GM23338 (cell line): ENCODE measurements around the gene DAB1. TPM values are rescaled to one million over a fixed set of nuclear protein-coding genes. Genes with fewer than 3 reads are reported as not detected.

ENCODE experiments used
- ATAC-seq: fragments of 200-7000 bp; cut with Tn5 transposase; 3 replicates; pipeline ENCODE4 v1.9.1; 2020
- DNase-seq: peaks from one replicate; pipeline ENCODE4 v3.0.0-alpha.2; 2015; ENCODE audit warnings: low spot score
- H2AFZ ChIP-seq: fragments of 200-600 bp; sonication (generic); 2 replicates; pipeline ENCODE4 v1.8.0; 2016; ENCODE audit warnings: antibody characterized with exemption, mild to moderate bottlenecking, moderate library complexity
- H3F3A ChIP-seq: fragments of 200-600 bp; sonication (generic); replicated peaks from 2 replicates; pipeline ENCODE4 v1.8.0; 2017; ENCODE audit warnings: antibody characterized with exemption, mixed run types, low read depth
- H3K27ac ChIP-seq: fragments of 200-600 bp; sonication (generic); 2 replicates; pipeline ENCODE4 v1.6.1; 2016; ENCODE audit warnings: low read depth
- H3K27me3 ChIP-seq: fragments of 200-600 bp; sonication (generic); 2 replicates; pipeline ENCODE4 v1.8.0; 2016; ENCODE audit warnings: mild to moderate bottlenecking, mixed run types, moderate library complexity; ENCODE audit not compliant: insufficient read depth
- H3K36me3 ChIP-seq: fragments of 200-600 bp; sonication (generic); 2 replicates; pipeline ENCODE4 v1.8.0; 2016; ENCODE audit warnings: mild to moderate bottlenecking; ENCODE audit not compliant: insufficient read depth
- H3K4me1 ChIP-seq: fragments of 200-600 bp; sonication (generic); 2 replicates; pipeline ENCODE4 v1.8.0; 2016; ENCODE audit warnings: mild to moderate bottlenecking, moderate library complexity; ENCODE audit not compliant: insufficient read depth
- H3K4me2 ChIP-seq: fragments of 200-600 bp; sonication (generic); 2 replicates; pipeline ENCODE4 v1.7.1; 2017; ENCODE audit warnings: mixed run types
- H3K4me3 ChIP-seq: fragments of 200-600 bp; sonication (generic); 2 replicates; pipeline ENCODE4 v1.6.1; 2016; ENCODE audit warnings: mixed run types
- H3K79me2 ChIP-seq: fragments of 200-600 bp; sonication (generic); replicated peaks from 2 replicates; pipeline ENCODE4 v1.8.0; 2017; ENCODE audit warnings: mild to moderate bottlenecking; ENCODE audit not compliant: insufficient read depth
- H3K9me2 ChIP-seq: fragments of 200-600 bp; sonication (generic); 2 replicates; pipeline ENCODE4 v1.8.0; 2017; ENCODE audit not compliant: insufficient read depth
- H4K20me1 ChIP-seq: fragments of 200-600 bp; sonication (generic); replicated peaks from 2 replicates; pipeline ENCODE4 v1.8.0; 2017; ENCODE audit warnings: mild to moderate bottlenecking; ENCODE audit not compliant: insufficient read depth
- H3K27ac Mint-ChIP-seq: 2 replicates; pipeline ENCODE4 v1.8.0; 2020; ENCODE audit warnings: inconsistent platforms, mild to moderate bottlenecking, moderate library complexity, mixed read lengths
- H3K27me3 Mint-ChIP-seq: 3 replicates; pipeline ENCODE4 v1.8.0; 2022; ENCODE audit warnings: low read depth, mild to moderate bottlenecking, moderate library complexity, mixed read lengths, inconsistent platforms; ENCODE audit not compliant: insufficient read depth, poor library complexity
- H3K36me3 Mint-ChIP-seq: 3 replicates; pipeline ENCODE4 v1.8.0; 2021; ENCODE audit warnings: low read depth, mild to moderate bottlenecking, inconsistent platforms, moderate library complexity, mixed read lengths
- H3K4me1 Mint-ChIP-seq: 3 replicates; pipeline ENCODE4 v1.8.0; 2020; ENCODE audit warnings: mild to moderate bottlenecking, inconsistent platforms, mixed read lengths
- H3K4me3 Mint-ChIP-seq: 3 replicates; pipeline ENCODE4 v1.8.0; 2021; ENCODE audit warnings: moderate library complexity, mild to moderate bottlenecking, inconsistent platforms, mixed read lengths
- H3K9me3 Mint-ChIP-seq: 3 replicates; pipeline ENCODE4 v1.8.0; 2020; ENCODE audit warnings: moderate library complexity, mild to moderate bottlenecking, inconsistent platforms, mixed read lengths
- CREB1 ChIP-seq: fragments of 250-450 bp; sonication (Bioruptor Pico); IDR thresholded peaks from 2 replicates; pipeline ENCODE4 v1.5.0; 2020; ENCODE audit warnings: low read depth, mild to moderate bottlenecking, moderate library complexity
- CTCF ChIP-seq, 2 experiments: fragments of 200-600 bp in 1 of 2; sonication (generic) in 1 of 2; conservative IDR thresholded peaks; 2 replicates each; pipeline versions ENCODE4 v1.5.1 to v1.6.1; 2016 to 2017; ENCODE audit warnings: antibody characterized with exemption in 2 of 2, low read depth in 2 of 2, mild to moderate bottlenecking in 2 of 2, moderate library complexity in 1 of 2
- EZH2 ChIP-seq: fragments of 200-600 bp; sonication (generic); IDR thresholded peaks from one replicate; pipeline ENCODE4 v1.8.0; 2017; ENCODE audit warnings: antibody characterized with exemption, mild to moderate bottlenecking, low read depth; ENCODE audit not compliant: unreplicated experiment
- EZH2phosphoT487 ChIP-seq: fragments of 200-600 bp; sonication (generic); IDR thresholded peaks from one replicate; pipeline ENCODE4 v1.8.1; 2018; ENCODE audit warnings: antibody characterized with exemption; ENCODE audit not compliant: unreplicated experiment
- JUNB ChIP-seq: IDR thresholded peaks from one replicate; pipeline ENCODE4 v1.6.1; 2016; ENCODE audit warnings: antibody characterized with exemption; ENCODE audit not compliant: unreplicated experiment
- NANOG ChIP-seq: IDR thresholded peaks from 2 replicates; pipeline ENCODE4 v1.6.1; 2016; ENCODE audit warnings: antibody characterized with exemption, borderline replicate concordance
- POLR2AphosphoS5 ChIP-seq: IDR thresholded peaks from 2 replicates; pipeline ENCODE4 v1.6.1; 2016; ENCODE audit warnings: antibody characterized with exemption, low read depth
- STAT1 ChIP-seq: IDR thresholded peaks from one replicate; pipeline ENCODE4 v1.6.1; 2016; ENCODE audit warnings: antibody characterized with exemption; ENCODE audit not compliant: unreplicated experiment
- ZNF114 ChIP-seq: fragments of 250-450 bp; sonication (Bioruptor Pico); IDR thresholded peaks from 2 replicates; pipeline ENCODE4 v1.5.0; 2020; ENCODE audit warnings: mild to moderate bottlenecking, moderate library complexity
- ZNF331 ChIP-seq: fragments of 250-450 bp; sonication (Bioruptor Pico); IDR thresholded peaks from 2 replicates; pipeline ENCODE4 v1.5.0; 2020; ENCODE audit warnings: low read depth, mild to moderate bottlenecking, moderate library complexity
- ZNF462 ChIP-seq: fragments of 250-450 bp; sonication (Bioruptor Pico); IDR thresholded peaks from 2 replicates; pipeline ENCODE4 v1.5.0; 2020; ENCODE audit warnings: mild to moderate bottlenecking, moderate library complexity
- polyA plus RNA-seq: library from polyadenylated mRNA; unstranded; fragments of >200 nt; fragmentation: Nextera tagmentation; extraction: Ambion mirVana; gene quantifications from 2 replicates; pipeline ENCODE4 v1.2.1, GENCODE V29; 2016
- total RNA-seq: library from RNA; depleted of rRNA; stranded (reverse); fragments of >200 nt; shearing (Covaris generic); gene quantifications from 2 replicates; pipeline ENCODE4 v1.2.3, GENCODE V29; 2014
- TF ChIP-seq, protein P1 (sequence below): IDR thresholded peaks from 2 replicates; pipeline ENCODE4 v1.6.1; 2016; ENCODE audit warnings: antibody characterized with exemption
- TF ChIP-seq, protein P2 (sequence below): IDR thresholded peaks from one replicate; pipeline ENCODE4 v1.6.1; 2018; ENCODE audit warnings: antibody characterized with exemption; ENCODE audit not compliant: unreplicated experiment

Gene DAB1
- total and polyA plus RNA-seq, 2 experiments from 2014 or later: 12.8 to 14.5 TPM

DNA sequence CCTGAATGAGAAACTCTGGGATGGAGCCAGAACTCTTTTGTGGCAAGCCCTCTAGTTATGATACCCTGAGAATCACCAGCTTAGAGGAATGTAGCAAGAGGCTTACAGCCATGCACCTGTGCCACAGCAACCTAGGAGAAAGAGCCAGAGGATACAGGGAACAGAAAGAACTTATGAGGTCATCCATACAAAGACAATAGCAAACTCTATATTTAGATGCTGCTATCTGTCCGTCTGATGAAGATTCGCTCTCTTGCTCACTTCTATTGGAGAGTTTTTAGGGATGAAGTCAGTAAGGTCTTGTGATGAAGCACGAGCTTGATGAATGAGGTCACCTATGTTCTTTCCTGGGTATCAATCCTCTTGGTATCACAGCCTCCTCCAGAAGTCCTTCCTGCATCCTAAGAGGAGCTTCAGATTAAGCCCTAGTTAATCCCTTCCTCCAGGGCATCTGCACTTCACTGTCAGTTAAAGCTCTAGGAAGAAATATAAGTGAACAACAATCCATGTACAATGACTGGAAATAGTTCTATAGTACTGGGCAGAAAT is 185.6 kb downstream of the DAB1 start:
- Histone ChIP-seq H3K4me1 (peaks cover 15% of the 10 kb centered on the region), H3K4me3 (no peak overlapping the region), H3K27ac (no peak overlapping the region), H3K4me2 (no peak overlapping the region), H4K20me1 (no peaks in the 10 kb centered on the region), H3K36me3 (no peaks in the 10 kb centered on the region), H3K79me2 (no peaks in the 10 kb centered on the region), H3F3A (no peaks in the 10 kb centered on the region), H2AFZ (no peak overlapping the region), H3K9me2 (no peaks in the 10 kb centered on the region), H3K27me3 (no peaks in the 10 kb centered on the region)
- ATAC-seq: no peak
- TF ChIP-seq, protein P1, sequence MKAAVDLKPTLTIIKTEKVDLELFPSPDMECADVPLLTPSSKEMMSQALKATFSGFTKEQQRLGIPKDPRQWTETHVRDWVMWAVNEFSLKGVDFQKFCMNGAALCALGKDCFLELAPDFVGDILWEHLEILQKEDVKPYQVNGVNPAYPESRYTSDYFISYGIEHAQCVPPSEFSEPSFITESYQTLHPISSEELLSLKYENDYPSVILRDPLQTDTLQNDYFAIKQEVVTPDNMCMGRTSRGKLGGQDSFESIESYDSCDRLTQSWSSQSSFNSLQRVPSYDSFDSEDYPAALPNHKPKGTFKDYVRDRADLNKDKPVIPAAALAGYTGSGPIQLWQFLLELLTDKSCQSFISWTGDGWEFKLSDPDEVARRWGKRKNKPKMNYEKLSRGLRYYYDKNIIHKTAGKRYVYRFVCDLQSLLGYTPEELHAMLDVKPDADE: no peak
- TF ChIP-seq CTCF (conservative IDR thresholded peaks at IDR 0.05; ENCODE audit: low read depth in 2 of 2) (no peak), ZNF331 (no peak), ZNF114 (CRISPR knock-in tag) (no peak), EZH2 (no peak), ZNF462 (CRISPR knock-in tag) (no peak), POLR2AphosphoS5 (no peak), NANOG (no peak), JUNB (no peak), STAT1 (no peak), CREB1 (CRISPR knock-in tag) (no peak), EZH2phosphoT487 (no peak)
- TF ChIP-seq, protein P2, sequence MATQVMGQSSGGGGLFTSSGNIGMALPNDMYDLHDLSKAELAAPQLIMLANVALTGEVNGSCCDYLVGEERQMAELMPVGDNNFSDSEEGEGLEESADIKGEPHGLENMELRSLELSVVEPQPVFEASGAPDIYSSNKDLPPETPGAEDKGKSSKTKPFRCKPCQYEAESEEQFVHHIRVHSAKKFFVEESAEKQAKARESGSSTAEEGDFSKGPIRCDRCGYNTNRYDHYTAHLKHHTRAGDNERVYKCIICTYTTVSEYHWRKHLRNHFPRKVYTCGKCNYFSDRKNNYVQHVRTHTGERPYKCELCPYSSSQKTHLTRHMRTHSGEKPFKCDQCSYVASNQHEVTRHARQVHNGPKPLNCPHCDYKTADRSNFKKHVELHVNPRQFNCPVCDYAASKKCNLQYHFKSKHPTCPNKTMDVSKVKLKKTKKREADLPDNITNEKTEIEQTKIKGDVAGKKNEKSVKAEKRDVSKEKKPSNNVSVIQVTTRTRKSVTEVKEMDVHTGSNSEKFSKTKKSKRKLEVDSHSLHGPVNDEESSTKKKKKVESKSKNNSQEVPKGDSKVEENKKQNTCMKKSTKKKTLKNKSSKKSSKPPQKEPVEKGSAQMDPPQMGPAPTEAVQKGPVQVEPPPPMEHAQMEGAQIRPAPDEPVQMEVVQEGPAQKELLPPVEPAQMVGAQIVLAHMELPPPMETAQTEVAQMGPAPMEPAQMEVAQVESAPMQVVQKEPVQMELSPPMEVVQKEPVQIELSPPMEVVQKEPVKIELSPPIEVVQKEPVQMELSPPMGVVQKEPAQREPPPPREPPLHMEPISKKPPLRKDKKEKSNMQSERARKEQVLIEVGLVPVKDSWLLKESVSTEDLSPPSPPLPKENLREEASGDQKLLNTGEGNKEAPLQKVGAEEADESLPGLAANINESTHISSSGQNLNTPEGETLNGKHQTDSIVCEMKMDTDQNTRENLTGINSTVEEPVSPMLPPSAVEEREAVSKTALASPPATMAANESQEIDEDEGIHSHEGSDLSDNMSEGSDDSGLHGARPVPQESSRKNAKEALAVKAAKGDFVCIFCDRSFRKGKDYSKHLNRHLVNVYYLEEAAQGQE: no peak
- no peak for DNase-seq
- Mint-ChIP-seq H3K27ac (no peak overlapping the region), H3K9me3 (no peaks in the 10 kb centered on the region), H3K4me1 (peaks cover 13% of the 10 kb centered on the region), H3K27me3 (no peaks in the 10 kb centered on the region), H3K36me3 (no peaks in the 10 kb centered on the region), H3K4me3 (no peak overlapping the region)
